H9 (cell line): ENCODE data around the gene NOL9. TPM values are rescaled to one million over a fixed set of nuclear protein-coding genes. Genes with fewer than 3 reads are reported as not detected.

ENCODE experiments used
- DNase-seq: peaks from one replicate; pipeline ENCODE4 v3.0.0-alpha.2; 2017
- H2AFZ ChIP-seq: one replicate; pipeline ENCODE4 v1.6.1; 2013; ENCODE audit warnings: mild to moderate bottlenecking, low read length, control low read depth, moderate library complexity
- H2AK5ac ChIP-seq: 2 replicates; pipeline ENCODE4 v1.6.1; 2013; ENCODE audit warnings: low read length, control low read depth, mixed read lengths; ENCODE audit not compliant: insufficient read length
- H2BK120ac ChIP-seq: one replicate; pipeline ENCODE4 v1.6.1; 2013; ENCODE audit warnings: low read depth, mild to moderate bottlenecking, low read length, control low read depth, inconsistent platforms; ENCODE audit not compliant: poor library complexity, severe bottlenecking
- H2BK12ac ChIP-seq: 2 replicates; pipeline ENCODE4 v1.6.1; 2013; ENCODE audit warnings: low read length, control low read depth, mixed read lengths, low read depth; ENCODE audit not compliant: insufficient read length
- H2BK15ac ChIP-seq: 2 replicates; pipeline ENCODE4 v1.6.1; 2013; ENCODE audit warnings: low read depth, low read length, control low read depth
- H2BK20ac ChIP-seq: one replicate; pipeline ENCODE4 v1.6.1; 2013; ENCODE audit warnings: low read depth, mild to moderate bottlenecking, low read length, control low read depth, inconsistent platforms; ENCODE audit not compliant: poor library complexity, severe bottlenecking
- H2BK5ac ChIP-seq: 2 replicates; pipeline ENCODE4 v1.6.1; 2013; ENCODE audit warnings: low read length, control low read depth, mixed read lengths; ENCODE audit not compliant: insufficient read length
- H3K14ac ChIP-seq: 2 replicates; pipeline ENCODE4 v1.6.1; 2013; ENCODE audit warnings: low read length, control low read depth; ENCODE audit not compliant: insufficient read depth
- H3K18ac ChIP-seq: 2 replicates; pipeline ENCODE4 v1.6.1; 2013; ENCODE audit warnings: low read depth, mild to moderate bottlenecking, mixed read lengths, low read length, control low read depth; ENCODE audit not compliant: insufficient read length
- H3K23ac ChIP-seq: 2 replicates; pipeline ENCODE4 v1.6.1; 2013; ENCODE audit warnings: low read length, control low read depth, mixed read lengths, low read depth; ENCODE audit not compliant: insufficient read length
- H3K23me2 ChIP-seq: 2 replicates; pipeline ENCODE4 v1.6.1; 2013; ENCODE audit warnings: low read depth, mild to moderate bottlenecking, mixed read lengths, low read length, control low read depth; ENCODE audit not compliant: insufficient read length, poor library complexity, severe bottlenecking
- H3K27ac ChIP-seq: 2 replicates; pipeline ENCODE4 v1.5.1; 2013; ENCODE audit warnings: low read length, control low read depth, mixed read lengths, low read depth; ENCODE audit not compliant: insufficient read length
- H3K27me3 ChIP-seq: 2 replicates; pipeline ENCODE4 v1.6.1; 2013; ENCODE audit warnings: low read length, control low read depth, inconsistent platforms; ENCODE audit not compliant: insufficient read depth
- H3K4ac ChIP-seq: 2 replicates; pipeline ENCODE4 v1.6.1; 2013; ENCODE audit warnings: low read depth, mild to moderate bottlenecking, control low read depth, inconsistent platforms, low read length, moderate library complexity
- H3K4me1 ChIP-seq: 2 replicates; pipeline ENCODE4 v1.6.1; 2013; ENCODE audit warnings: low read length, control low read depth, inconsistent platforms; ENCODE audit not compliant: insufficient read depth
- H3K4me2 ChIP-seq: 2 replicates; pipeline ENCODE4 v1.6.1; 2013; ENCODE audit warnings: low read length, control low read depth, mixed read lengths; ENCODE audit not compliant: insufficient read length, insufficient read depth
- H3K56ac ChIP-seq: 2 replicates; pipeline ENCODE4 v1.6.1; 2013; ENCODE audit warnings: low read depth, mild to moderate bottlenecking, mixed read lengths, low read length, control low read depth; ENCODE audit not compliant: insufficient read length
- H3K79me1 ChIP-seq: 2 replicates; pipeline ENCODE4 v1.6.1; 2013; ENCODE audit warnings: low read depth, mild to moderate bottlenecking, moderate library complexity, low read length, control low read depth, inconsistent platforms; ENCODE audit not compliant: insufficient read depth, poor library complexity, severe bottlenecking
- H3K79me2 ChIP-seq: 2 replicates; pipeline ENCODE4 v1.6.1; 2013; ENCODE audit warnings: low read length, control low read depth, inconsistent platforms; ENCODE audit not compliant: insufficient read depth
- H3K9ac ChIP-seq: 2 replicates; pipeline ENCODE4 v1.6.1; 2013; ENCODE audit warnings: low read length, control low read depth, mixed read lengths; ENCODE audit not compliant: insufficient read length; ENCODE audit errors: extremely low read depth
- H3K9me3 ChIP-seq: one replicate; pipeline ENCODE4 v1.6.1; 2013; ENCODE audit warnings: low read depth, low read length, inconsistent platforms; ENCODE audit not compliant: control insufficient read depth
- H3T11ph ChIP-seq: one replicate; pipeline ENCODE4 v1.6.1; 2013; ENCODE audit warnings: mild to moderate bottlenecking, low read length, control low read depth, inconsistent platforms
- H4K20me1 ChIP-seq: one replicate; pipeline ENCODE4 v1.6.1; 2013; ENCODE audit not compliant: control insufficient read depth, insufficient read length, insufficient read depth
- H4K5ac ChIP-seq: 2 replicates; pipeline ENCODE4 v1.6.1; 2013; ENCODE audit warnings: low read depth, mild to moderate bottlenecking, mixed read lengths, low read length, control low read depth; ENCODE audit not compliant: insufficient read length
- H4K8ac ChIP-seq: replicated peaks from 2 replicates; pipeline ENCODE4 v1.6.1; 2013; ENCODE audit warnings: low read length, control low read depth, mixed read lengths, low read depth; ENCODE audit not compliant: insufficient read length
- H4K91ac ChIP-seq: 2 replicates; pipeline ENCODE4 v1.6.1; 2013; ENCODE audit warnings: low read depth, mild to moderate bottlenecking, moderate library complexity, mixed read lengths, low read length, control low read depth; ENCODE audit not compliant: insufficient read length
- H3K27ac Mint-ChIP-seq, 3 experiments: 2 replicates in 2 of 3; 3 replicates in 1 of 3; pipeline ENCODE4 v1.8.0; 2020 to 2021; ENCODE audit warnings: mixed read lengths in 3 of 3, mild to moderate bottlenecking in 1 of 3, moderate library complexity in 1 of 3
- H3K27me3 Mint-ChIP-seq: 2 replicates; pipeline ENCODE4 v1.8.0; 2021; ENCODE audit warnings: low read depth, mild to moderate bottlenecking, moderate library complexity, mixed read lengths
- H3K36me3 Mint-ChIP-seq, 3 experiments: 2 replicates in 2 of 3; 3 replicates in 1 of 3; pipeline ENCODE4 v1.8.0; 2020 to 2021; ENCODE audit warnings: low read depth in 3 of 3, mixed read lengths in 3 of 3; ENCODE audit not compliant: insufficient read depth in 1 of 3
- H3K4me1 Mint-ChIP-seq, 2 experiments: 2 replicates each; pipeline ENCODE4 v1.8.0; 2020; ENCODE audit warnings: mixed read lengths in 2 of 2
- H3K4me3 Mint-ChIP-seq, 2 experiments: 2 replicates in 1 of 2; 3 replicates in 1 of 2; pipeline ENCODE4 v1.8.0; 2020 to 2021; ENCODE audit warnings: mild to moderate bottlenecking in 2 of 2, mixed read lengths in 2 of 2, moderate library complexity in 1 of 2
- H3K9me3 Mint-ChIP-seq, 2 experiments: 2 replicates in 1 of 2; 3 replicates in 1 of 2; pipeline ENCODE4 v1.8.0; 2020; ENCODE audit warnings: mild to moderate bottlenecking in 2 of 2, mixed read lengths in 2 of 2, moderate library complexity in 1 of 2
- CTCF ChIP-seq: fragments of 200-600 bp; sonication (generic); conservative IDR thresholded peaks from 3 replicates; pipeline ENCODE4 v1.8.0; 2021; ENCODE audit warnings: antibody characterized with exemption, mild to moderate bottlenecking
- WGBS: extraction: QIAGEN DNeasy Blood & Tissue Kit; methylation state at CpG from one replicate; pipeline ENCODE4 v1.1.7; 2013; ENCODE audit warnings: missing lambda C conversion rate, low lambda C conversion rate, mixed read lengths; ENCODE audit not compliant: insufficient read length; ENCODE audit errors: extremely low coverage; 5-methylcytosine and 5-hydroxymethylcytosine counted together
- total RNA-seq: library from RNA; stranded (reverse); gene quantifications from 2 replicates; pipeline ENCODE4 v1.2.1, GENCODE V29; 2021

Gene NOL9
- total RNA-seq, 1 experiment from 2014 or later: 50.4 TPM

- H3K23me2 ChIP-seq: peaks cover 4% of the 10 kb centered on the region
- H2BK20ac ChIP-seq: no peak overlapping the region
- no CpG with 5 or more reads among the region's 31 CpGs for WGBS
- H3K27me3 ChIP-seq: no peaks in the 10 kb centered on the region
- H3K79me2 ChIP-seq: no peaks in the 10 kb centered on the region
- H3K14ac ChIP-seq: no peak overlapping the region
- H3T11ph ChIP-seq: no peak overlapping the region
- H4K5ac ChIP-seq: no peak overlapping the region
- H3K4me3 Mint-ChIP-seq: no peak overlapping the region
- no peak overlapping the region for H2BK120ac ChIP-seq
- H3K4me2 ChIP-seq: no peak overlapping the region
- no peaks in the 10 kb centered on the region; a peak in 1 of 7 replicates for H3K36me3 Mint-ChIP-seq
- no peaks in the 10 kb centered on the region for H3K9me3 Mint-ChIP-seq
- no peak overlapping the region for H3K27ac ChIP-seq
- no peak overlapping the region for H3K27ac Mint-ChIP-seq
- H3K4ac ChIP-seq: no peak overlapping the region
- TF ChIP-seq CTCF: no peak
- H2BK15ac ChIP-seq: no peak overlapping the region
- no peak overlapping the region for H3K23ac ChIP-seq
- H3K18ac ChIP-seq: no peak overlapping the region
- no peak overlapping the region for H4K8ac ChIP-seq
- no peak overlapping the region for H2BK5ac ChIP-seq
- H4K20me1 ChIP-seq: no peaks in the 10 kb centered on the region
- H2AK5ac ChIP-seq: no peak overlapping the region
- H2BK12ac ChIP-seq: no peak overlapping the region
- H3K27me3 Mint-ChIP-seq: peaks cover 32% of the 10 kb centered on the region
- H3K4me1 Mint-ChIP-seq: peaks cover 8 to 9% of the 10 kb centered on the region in 2 experiments
- no peak overlapping the region for H4K91ac ChIP-seq
- no peaks in the 10 kb centered on the region for H3K79me1 ChIP-seq
- H3K9me3 ChIP-seq: no peaks in the 10 kb centered on the region
- no peak for DNase-seq
- no peaks in the 10 kb centered on the region for H3K4me1 ChIP-seq
- no peak overlapping the region for H3K56ac ChIP-seq
- H3K9ac ChIP-seq: no peak overlapping the region
- H2AFZ ChIP-seq: no peak overlapping the region
Measured at GRCh38 chr1:6502000-6502891, 52.1 kb downstream of the NOL9 start.
